OCI-LY1 (cell line): Measurements from ENCODE around the gene PTPRG.

ENCODE experiments used
- CTCF ChIP-seq: fragments of 200-600 bp; sonication (generic), shearing (Covaris generic); IDR thresholded peaks from 2 replicates; pipeline ENCODE4 v1.5.1; 2017; ENCODE audit warnings: mild to moderate bottlenecking, antibody characterized with exemption, low read length, moderate library complexity, mixed read lengths
- EZH2 ChIP-seq: fragments of 200-600 bp; sonication (generic), shearing (Covaris generic); IDR thresholded peaks from 2 replicates; pipeline ENCODE4 v1.8.0; 2017; ENCODE audit warnings: borderline replicate concordance, mixed run types, mild to moderate bottlenecking, antibody characterized with exemption, low read length, moderate library complexity, mixed read lengths

GRCh38 chr3:61679026-61679425 lies 117.7 kb downstream of the PTPRG start:
- TF ChIP-seq EZH2 (no peak), CTCF (no peak)
